ENCODE results near the gene STK39. TPM values are rescaled to one million over a fixed set of nuclear protein-coding genes. Genes with fewer than 3 reads are reported as not detected.

Gene STK39
- total RNA-seq, 1 donor from 2014 or later = 28.2 TPM

DNA sequence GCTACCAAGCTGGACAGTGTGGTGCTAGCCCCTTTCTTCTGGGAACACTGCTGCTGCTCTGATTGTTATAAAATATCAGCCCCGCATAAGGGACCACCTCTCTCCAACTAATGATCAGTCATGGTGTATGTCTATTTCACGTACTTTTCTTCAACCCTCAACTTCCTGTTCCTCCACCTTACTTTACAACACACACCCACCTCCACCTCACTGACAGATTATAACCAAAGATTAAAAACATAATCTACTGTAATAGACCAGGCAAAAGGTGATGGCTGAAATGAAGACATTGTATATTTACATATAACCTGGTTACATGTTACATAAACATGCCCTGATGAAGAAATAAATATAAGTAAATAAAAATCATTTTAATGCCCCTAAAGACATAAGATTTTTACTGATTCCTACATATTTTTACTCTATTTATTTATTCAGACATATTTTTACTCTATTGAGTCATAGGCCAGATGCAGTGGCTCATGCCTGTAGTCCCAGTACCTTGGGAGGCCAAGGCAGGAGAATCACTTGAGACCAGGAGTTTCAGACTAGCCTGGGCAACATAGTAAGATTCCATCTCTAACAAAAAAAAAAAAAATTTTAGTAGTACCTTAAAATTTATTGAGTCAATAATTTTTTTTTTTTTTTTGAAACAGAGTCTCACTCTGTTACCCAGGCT, 12.8 kb downstream of the STK39 start:
- Mint-ChIP-seq H3K27ac (ENCODE audit: unreplicated experiment) (no peak overlapping the region), H3K27me3 (ENCODE audit: low read depth) (no peaks in the 10 kb centered on the region), H3K36me3 (ENCODE audit: low read depth) (peaks cover 12% of the 10 kb centered on the region), H3K9me3 (no peaks in the 10 kb centered on the region), H3K4me3 (no peak overlapping the region), H3K4me1 (no peaks in the 10 kb centered on the region)
- DNase-seq (ENCODE audit: low read depth, low spot score) = no peak
- TF ChIP-seq, protein P1, sequence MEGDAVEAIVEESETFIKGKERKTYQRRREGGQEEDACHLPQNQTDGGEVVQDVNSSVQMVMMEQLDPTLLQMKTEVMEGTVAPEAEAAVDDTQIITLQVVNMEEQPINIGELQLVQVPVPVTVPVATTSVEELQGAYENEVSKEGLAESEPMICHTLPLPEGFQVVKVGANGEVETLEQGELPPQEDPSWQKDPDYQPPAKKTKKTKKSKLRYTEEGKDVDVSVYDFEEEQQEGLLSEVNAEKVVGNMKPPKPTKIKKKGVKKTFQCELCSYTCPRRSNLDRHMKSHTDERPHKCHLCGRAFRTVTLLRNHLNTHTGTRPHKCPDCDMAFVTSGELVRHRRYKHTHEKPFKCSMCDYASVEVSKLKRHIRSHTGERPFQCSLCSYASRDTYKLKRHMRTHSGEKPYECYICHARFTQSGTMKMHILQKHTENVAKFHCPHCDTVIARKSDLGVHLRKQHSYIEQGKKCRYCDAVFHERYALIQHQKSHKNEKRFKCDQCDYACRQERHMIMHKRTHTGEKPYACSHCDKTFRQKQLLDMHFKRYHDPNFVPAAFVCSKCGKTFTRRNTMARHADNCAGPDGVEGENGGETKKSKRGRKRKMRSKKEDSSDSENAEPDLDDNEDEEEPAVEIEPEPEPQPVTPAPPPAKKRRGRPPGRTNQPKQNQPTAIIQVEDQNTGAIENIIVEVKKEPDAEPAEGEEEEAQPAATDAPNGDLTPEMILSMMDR (conservative IDR thresholded peaks at IDR 0.05) = no peak

DNA sequence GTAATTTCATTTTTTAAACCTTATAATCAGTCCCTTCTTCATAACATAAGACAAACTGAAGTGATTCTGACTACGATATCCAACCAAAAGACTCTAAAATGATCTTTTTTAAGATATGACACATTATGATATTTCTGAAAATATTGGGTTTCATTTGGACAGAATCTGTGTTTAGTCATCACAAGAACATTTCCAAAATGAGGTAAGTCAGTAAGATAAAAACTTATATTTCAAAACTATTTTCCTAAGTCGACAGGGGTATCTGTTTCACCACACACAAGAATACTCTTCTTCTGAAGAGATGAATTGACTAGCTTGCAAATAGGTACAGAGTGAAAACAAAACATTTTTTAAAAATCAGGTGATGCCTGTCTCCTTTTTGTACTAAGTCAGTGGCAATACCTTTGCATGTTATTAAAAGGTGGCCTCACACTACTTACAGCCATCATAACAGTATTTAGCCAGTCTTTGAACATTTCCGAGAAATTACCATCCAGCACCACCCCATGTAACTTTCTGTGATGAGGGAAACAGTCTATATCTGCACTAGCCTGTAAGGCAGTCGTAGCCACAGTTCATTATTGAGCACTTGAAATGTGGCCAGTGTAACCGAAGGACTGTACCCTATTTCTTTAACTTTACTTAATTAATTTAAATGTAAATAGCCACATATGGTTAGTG, 13.5 kb downstream of the STK39 start:
- TF ChIP-seq, protein P1 (conservative IDR thresholded peaks at IDR 0.05) = no peak
- Mint-ChIP-seq H3K4me1 (no peaks in the 10 kb centered on the region), H3K36me3 (ENCODE audit: low read depth) (peaks cover 12% of the 10 kb centered on the region), H3K27ac (ENCODE audit: unreplicated experiment) (no peak overlapping the region), H3K4me3 (no peak overlapping the region), H3K27me3 (ENCODE audit: low read depth) (no peaks in the 10 kb centered on the region), H3K9me3 (no peaks in the 10 kb centered on the region)
- DNase-seq (ENCODE audit: low read depth, low spot score) = no peak

DNA sequence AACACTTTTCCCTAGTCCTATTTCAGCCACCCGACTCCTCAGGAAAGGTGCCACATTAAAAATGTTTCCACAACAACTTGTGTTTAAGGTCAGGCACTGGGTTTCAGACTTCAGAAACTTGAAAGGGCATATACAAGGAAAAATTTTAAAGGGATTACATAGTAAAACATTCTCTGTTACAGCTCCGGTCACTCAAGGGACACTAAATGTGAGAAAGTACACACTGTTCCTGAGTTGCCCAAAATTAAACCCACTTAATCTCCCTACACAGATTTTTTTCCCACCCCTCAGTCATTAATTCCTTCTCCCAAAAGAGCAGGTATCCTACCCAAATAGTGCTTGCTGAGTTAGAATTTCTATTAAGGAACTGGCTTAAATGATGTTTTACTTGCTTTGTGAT, 14.2 kb downstream of the STK39 start:
- H3K9me3 Mint-ChIP-seq = no peaks in the 10 kb centered on the region
- DNase-seq (ENCODE audit: low read depth, low spot score) = no peak
- TF ChIP-seq, protein P1 (conservative IDR thresholded peaks at IDR 0.05) = no peak
- no peak overlapping the region for H3K4me3 Mint-ChIP-seq
- H3K4me1 Mint-ChIP-seq = no peaks in the 10 kb centered on the region
- H3K36me3 Mint-ChIP-seq (ENCODE audit: low read depth) = peaks cover 12% of the 10 kb centered on the region
- no peak overlapping the region for H3K27ac Mint-ChIP-seq (ENCODE audit: unreplicated experiment)
- H3K27me3 Mint-ChIP-seq (ENCODE audit: low read depth) = no peaks in the 10 kb centered on the region

DNA sequence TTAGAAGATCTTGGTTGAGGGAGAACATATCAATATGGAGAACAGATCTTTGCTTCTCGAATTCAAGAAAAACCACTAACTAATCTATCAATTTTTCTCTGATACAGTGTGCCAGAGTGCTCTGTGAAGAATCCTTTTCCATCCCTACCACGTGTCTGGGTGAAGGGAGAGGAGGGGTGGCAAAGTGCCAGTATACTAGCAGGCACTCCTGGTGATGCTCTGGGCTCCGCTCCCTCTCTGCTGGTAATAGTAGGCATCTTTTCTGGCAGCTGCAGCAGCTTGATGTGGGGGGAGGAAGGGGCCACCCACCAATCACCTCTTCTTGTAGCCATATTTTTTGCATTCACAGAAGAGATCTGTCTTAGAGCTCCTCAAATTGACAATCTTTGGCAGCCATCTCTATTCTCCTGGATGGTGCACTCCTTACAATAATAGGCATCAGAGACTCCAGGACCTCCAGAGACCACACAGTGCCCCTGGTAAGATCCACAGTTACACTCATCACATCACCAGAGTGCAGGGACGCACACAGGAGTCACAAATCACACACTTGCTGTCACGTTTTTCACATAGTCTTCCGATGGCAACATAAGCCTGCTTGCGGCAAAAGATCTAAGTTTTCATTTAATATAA, 15.7 kb downstream of the STK39 start:
- no peaks in the 10 kb centered on the region for H3K9me3 Mint-ChIP-seq
- H3K27ac Mint-ChIP-seq (ENCODE audit: unreplicated experiment) = no peak overlapping the region
- H3K36me3 Mint-ChIP-seq (ENCODE audit: low read depth) = peaks cover 8% of the 10 kb centered on the region
- TF ChIP-seq, protein P1 (conservative IDR thresholded peaks at IDR 0.05) = no peak
- H3K27me3 Mint-ChIP-seq (ENCODE audit: low read depth) = no peaks in the 10 kb centered on the region
- no peaks in the 10 kb centered on the region for H3K4me1 Mint-ChIP-seq
- no peak overlapping the region for H3K4me3 Mint-ChIP-seq
- DNase-seq (ENCODE audit: low read depth, low spot score) = no peak

DNA sequence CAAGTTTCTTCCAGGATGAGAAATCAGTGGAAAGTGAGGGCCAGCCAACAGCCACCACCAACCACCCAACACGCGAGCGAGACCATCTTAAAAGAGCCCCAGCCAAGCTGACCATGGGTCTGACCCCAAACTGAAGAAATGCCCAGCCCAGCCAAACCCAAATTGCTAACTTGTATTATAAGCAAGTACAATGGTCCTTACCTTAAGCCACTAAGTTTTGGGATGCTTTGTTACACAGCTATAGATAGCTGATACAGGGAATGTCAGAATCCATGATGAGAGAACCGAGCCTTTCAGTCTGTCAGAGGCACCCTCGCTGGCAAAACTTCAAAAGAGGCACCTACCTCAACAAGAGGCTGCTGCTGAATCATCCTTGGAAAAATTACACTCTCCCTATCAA, 17.0 kb downstream of the STK39 start:
- no peak for DNase-seq (ENCODE audit: low read depth, low spot score)
- Mint-ChIP-seq H3K4me3 (no peak overlapping the region), H3K36me3 (ENCODE audit: low read depth) (peaks cover 8% of the 10 kb centered on the region), H3K9me3 (no peaks in the 10 kb centered on the region), H3K27me3 (ENCODE audit: low read depth) (no peaks in the 10 kb centered on the region), H3K4me1 (no peaks in the 10 kb centered on the region), H3K27ac (ENCODE audit: unreplicated experiment) (no peak overlapping the region)
- TF ChIP-seq, protein P1 (conservative IDR thresholded peaks at IDR 0.05) = no peak

All from neural crest cell (in vitro differentiated cells).